ENCODE measurements around the gene BMAL1.

DNA sequence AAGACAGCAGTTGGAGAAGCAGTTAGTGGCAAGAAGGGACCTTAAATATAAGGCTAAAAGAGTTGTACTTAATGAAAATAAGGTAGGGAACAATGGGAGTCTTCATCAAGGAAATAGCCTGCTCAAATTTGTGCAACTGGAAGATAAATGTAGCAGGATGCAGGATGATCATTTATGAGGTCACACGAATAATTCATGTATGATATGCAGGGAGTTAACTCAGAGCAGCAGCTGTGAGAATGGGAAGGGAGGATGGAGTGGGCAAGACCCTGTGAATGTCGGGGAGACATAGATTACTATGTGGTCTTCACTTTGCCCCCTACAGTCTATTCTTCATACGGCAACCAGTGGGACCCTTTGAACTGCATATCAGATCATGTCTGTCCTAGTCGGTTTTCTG is 25.2 kb upstream of the BMAL1 start:
- TF ChIP-seq CTCF (IDR thresholded peaks at IDR 0.05; ENCODE audit: extremely low read depth in 1 of 2, insufficient read depth in 1 of 2, low read depth in 1 of 2, low read length in 2 of 2): no peak
- TF ChIP-seq, protein P1, sequence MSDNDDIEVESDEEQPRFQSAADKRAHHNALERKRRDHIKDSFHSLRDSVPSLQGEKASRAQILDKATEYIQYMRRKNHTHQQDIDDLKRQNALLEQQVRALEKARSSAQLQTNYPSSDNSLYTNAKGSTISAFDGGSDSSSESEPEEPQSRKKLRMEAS (IDR thresholded peaks at IDR 0.05; ENCODE audit: insufficient read depth, insufficient read length): no peak
- TF ChIP-seq POLR2AphosphoS5 (IDR thresholded peaks at IDR 0.05; ENCODE audit: insufficient read depth, low read depth, low read length): no peak
- no peak for TF ChIP-seq EZH2 (IDR thresholded peaks at IDR 0.05; ENCODE audit: borderline replicate concordance, low read depth, low read length, severe bottlenecking)
- TF ChIP-seq POLR2A (IDR thresholded peaks at IDR 0.05; ENCODE audit: low read depth, low read length): no peak
- no peak for TF ChIP-seq MYC (IDR thresholded peaks at IDR 0.05; ENCODE audit: low read depth, low read length)
- no peak for TF ChIP-seq FOS (IDR thresholded peaks at IDR 0.05; ENCODE audit: borderline replicate concordance, insufficient read depth, low read length)
- TF ChIP-seq JUN (IDR thresholded peaks at IDR 0.05; ENCODE audit: borderline replicate concordance, insufficient read depth, insufficient read length, low read depth): no peak
- no peak for TF ChIP-seq GATA2 (IDR thresholded peaks at IDR 0.05; ENCODE audit: insufficient read depth, insufficient read length, low read depth, low read length)
